Measurements from ENCODE around the gene KPNA6. TPM values are rescaled to one million over a fixed set of nuclear protein-coding genes. Genes with fewer than 3 reads are reported as not detected.
"Not testable (repeated sequence)": the region's sequence is repeated elsewhere in the genome, so short reads cannot be mapped to it uniquely, and the experiment has no call there.

The KPNA6 gene
- total RNA-seq, 4 donors from 2014 or later, result 35.3 to 51.2 (median 39.1) TPM

GRCh38 chr1:32144033-32144432 lies 36.2 kb downstream of the KPNA6 start:
- no peak for DNase-seq (ENCODE audit: low spot score)
- no peak for ATAC-seq (ENCODE audit: low FRiP score)
- no peak for TF ChIP-seq CTCF (IDR thresholded peaks at IDR 0.05)

DNA sequence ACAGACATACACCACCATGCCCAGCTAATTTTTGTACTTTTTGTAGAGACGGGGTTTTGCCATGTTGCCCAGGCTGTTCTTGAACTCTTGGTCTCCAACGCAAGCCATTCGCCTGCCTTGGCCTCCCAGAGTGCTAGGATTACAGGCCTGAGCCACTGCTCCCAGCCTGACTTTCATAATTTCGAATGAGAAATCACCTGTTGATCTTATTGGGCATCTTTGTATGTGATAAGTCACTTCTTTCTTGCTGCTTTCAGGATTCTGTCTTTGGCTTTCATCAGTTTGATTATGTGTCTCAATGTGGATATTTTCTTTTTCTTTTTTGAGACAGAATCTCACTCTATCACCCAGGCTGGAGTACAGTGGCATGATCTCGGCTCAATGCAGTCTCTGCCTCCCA lies 39.9 kb downstream of the KPNA6 start:
- DNase-seq (ENCODE audit: low spot score); ATAC-seq (ENCODE audit: low FRiP score): not testable (repeated sequence)

DNA sequence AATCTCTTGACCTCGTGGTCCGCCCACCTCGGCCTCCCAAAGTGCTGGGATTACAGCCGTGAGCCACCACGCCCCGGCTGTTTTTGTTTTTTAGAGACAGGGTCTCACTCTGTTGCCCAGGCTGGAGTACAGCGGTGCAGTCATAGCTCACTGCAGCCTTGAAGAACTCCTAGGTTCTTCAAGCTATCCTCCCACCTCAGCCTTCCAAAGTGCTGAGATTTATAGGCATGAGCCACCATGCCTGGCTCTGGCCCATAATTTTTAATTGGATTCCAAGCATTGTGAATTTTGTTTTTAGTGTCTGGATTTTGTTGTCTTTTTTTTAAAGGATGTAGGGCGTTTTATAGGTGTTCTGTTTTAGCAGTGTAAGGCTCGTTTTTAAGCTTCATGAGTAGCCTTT lies 43.0 kb downstream of the KPNA6 start:
- ATAC-seq (ENCODE audit: low FRiP score) (no peak), DNase-seq (ENCODE audit: low spot score) (no peak)
- no peak for TF ChIP-seq CTCF (IDR thresholded peaks at IDR 0.05)

DNA sequence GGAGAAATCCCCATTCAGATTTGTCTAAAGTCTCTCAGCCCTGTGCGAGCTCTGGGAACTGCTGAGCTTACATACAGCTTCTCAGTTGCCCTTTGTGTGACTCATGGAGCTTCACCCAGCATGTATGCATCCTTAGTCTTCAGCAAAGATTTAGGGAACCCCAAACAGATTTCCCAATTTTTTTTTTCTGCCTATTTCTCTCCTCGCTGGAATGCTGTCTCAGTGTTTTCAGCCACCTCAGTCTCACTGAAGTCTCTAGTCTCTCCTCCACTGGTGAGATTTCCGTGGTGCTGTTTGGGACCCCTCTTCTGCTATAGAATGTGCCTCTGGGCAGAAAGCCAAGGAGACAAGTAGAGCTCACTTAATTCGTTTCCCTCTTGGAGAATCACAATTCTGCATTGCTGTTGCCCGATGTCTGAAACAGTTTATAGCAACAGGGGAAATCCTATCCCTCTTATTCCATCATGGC lies 43.5 kb downstream of the KPNA6 start:
- TF ChIP-seq CTCF (IDR thresholded peaks at IDR 0.05), result no peak
- ATAC-seq (ENCODE audit: low FRiP score) (peak; percentile 57), DNase-seq (ENCODE audit: low spot score) (no peak)

DNA sequence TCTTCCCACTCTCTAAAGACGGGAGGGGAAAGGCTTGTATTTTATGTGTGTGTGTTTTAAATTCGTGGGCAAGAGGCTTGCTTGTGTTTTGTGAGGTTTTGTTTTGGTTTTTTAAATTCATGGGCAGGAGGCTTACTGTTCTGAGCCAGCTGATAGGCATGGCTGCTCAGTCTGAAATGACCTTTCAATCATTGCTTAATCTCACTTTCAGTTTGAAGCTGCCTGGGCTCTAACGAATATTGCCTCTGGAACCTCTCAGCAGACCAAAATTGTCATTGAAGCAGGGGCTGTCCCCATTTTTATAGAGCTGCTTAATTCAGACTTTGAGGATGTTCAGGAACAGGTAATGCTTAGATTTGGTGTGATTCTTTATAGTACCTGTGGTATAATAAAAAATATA lies 51.3 kb downstream of the KPNA6 start:
- ATAC-seq (ENCODE audit: low FRiP score) (no peak), DNase-seq (ENCODE audit: low spot score) (no peak)
- no peak for TF ChIP-seq CTCF (IDR thresholded peaks at IDR 0.05)

- no peak for ATAC-seq (ENCODE audit: low FRiP score)
- no peak for TF ChIP-seq CTCF (IDR thresholded peaks at IDR 0.05)
- no peak for DNase-seq (ENCODE audit: low spot score)
These were observed 55.5 kb downstream of the KPNA6 start for GRCh38 chr1:32163405-32163804.

- ATAC-seq (ENCODE audit: low FRiP score); DNase-seq (ENCODE audit: low spot score): not testable (repeated sequence)
These were observed 57.8 kb downstream of the KPNA6 start for GRCh38 chr1:32165633-32166032.

DNA sequence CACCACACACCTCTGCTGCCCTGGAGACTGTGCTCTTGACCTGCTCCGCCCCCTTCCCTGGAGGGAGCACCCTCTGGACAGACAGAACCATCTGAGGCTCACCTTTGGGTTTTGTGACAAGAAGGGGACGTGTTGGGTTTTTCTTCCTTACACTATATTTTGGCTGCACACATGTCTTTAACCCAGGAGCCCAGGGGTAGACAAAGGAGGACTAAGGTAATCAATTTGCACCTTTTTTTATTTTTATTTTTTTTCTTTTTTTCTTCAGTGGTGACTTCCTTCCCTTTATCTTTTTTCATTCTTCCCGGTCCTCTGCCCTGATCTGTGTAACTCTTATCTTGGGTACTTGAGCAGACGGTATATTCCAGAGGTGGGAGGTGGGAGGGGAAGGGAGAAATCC lies 63.1 kb downstream of the KPNA6 start:
- DNase-seq (ENCODE audit: low spot score), result no peak
- TF ChIP-seq CTCF (IDR thresholded peaks at IDR 0.05), result no peak
- ATAC-seq (ENCODE audit: low FRiP score), result no peak
